HuH-7 (cell line): ENCODE data around the gene FRMD1.
A peak's percentile ranks its signal among the peaks of the same experiment; 100 is the strongest.

ENCODE experiments used
- DNase-seq: peaks from one replicate; pipeline ENCODE4 v3.0.0; 2011; ENCODE audit warnings: low spot score

The FRMD1 gene

DNA sequence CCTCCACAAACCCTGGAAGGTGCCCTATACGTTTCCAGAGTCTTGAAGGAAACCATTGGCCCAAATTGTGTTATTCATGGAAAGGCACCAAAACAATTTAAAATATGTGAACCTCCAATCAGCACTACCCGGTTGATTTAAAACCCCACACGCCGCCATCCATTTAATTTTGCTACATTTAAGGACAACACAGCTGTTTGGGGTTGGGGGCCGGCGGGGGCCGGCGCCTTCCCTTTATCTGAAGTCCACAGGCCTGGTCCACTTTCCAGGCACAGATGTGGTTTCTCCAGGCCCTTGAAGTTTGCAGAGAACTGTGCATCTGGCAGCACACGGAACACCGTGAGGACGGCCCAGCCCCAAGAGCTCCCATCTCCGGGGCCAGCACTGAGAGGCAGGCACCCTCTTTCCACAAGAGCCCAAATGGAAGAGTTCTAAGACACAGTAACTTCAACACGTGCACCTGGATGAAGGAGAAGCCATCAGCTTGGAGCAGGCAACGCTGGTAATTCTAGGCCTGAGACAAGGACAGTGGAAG is 16.8 kb upstream of the FRMD1 start:
- DNase-seq: no peak

DNA sequence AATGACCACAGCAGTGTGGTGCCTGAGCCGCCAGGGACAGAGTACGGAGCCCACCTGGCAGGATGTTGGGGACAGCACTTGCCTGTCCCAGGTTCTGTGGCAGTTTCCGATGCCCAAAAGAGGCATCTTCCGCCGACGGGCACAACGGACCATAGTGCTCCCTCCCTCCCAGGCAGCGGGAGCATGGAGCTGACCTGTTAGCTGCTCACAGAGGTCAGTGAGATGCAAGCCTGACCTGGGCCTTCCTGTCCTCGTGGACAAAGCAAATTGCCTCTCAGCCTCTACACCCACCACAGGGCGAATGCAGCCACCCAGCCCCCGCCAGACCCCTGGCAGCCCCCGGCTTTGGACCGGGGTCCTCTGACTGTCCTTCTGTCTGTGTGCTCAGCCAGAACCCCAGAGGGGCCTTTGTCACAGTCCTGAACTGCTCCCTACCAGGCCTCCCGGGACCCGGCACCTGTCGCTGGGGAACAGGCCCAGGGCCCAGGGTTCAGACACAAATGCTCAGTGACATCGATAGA is 16.2 kb upstream of the FRMD1 start:
- DNase-seq: no peak

DNA sequence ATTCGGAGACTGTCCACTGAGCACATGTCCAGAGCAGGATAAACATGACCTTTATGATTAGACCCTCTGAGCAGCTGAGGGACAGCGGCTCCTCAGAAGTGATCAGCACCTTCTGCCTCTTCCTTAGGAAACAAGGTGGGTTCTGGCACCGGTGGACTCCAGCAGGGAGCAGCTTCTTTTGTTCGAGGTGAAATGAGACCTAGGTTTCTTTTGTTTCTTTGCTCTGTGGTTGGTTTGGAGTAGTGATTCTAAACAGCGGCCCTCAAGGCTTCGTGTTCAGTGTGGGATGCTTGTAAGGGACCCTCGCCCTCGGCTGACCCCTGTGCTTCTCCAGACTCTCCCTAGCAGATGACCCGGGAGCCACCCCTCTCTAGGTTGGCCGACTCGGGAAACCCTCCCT is 14.6 kb upstream of the FRMD1 start:
- no peak for DNase-seq

DNA sequence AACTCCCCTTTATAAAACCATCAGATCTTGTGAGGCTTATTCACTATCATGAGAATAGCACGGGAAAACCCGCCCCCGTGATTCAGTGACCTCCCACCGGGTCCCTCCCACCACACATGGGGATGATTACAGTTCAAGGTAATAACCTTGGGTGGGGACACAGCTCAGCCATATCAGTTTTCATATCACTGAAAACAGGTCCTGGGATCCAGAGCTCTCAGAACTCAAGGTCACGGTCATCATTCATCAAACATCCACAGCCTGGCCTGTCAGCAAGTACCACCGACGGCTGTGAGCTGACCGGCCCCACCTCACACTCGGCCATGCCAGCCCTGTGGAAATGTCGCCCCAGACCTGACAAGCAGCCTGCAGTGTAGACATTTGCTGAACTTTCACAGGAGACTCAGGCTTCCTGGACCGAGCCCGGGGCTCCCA is 14.1 kb upstream of the FRMD1 start:
- DNase-seq: no peak

DNA sequence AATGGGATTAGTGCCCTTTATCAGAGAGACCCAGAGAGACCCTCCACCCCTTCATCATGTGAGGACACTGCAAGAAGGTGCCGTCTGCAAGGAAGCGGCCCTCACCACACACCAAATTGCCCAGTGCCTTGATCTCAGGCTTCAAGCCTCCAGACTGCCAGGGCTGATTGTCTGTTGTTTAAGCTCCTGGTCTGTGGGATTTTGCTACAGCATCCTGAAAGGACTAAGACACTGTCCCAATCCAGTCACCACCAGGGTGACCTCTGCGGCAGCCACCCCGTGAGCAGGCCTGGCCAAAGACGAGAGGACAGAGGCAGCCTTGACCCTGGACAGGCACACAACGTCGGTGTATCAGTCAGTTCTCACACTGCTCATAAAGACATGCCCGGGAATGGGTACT is 13.5 kb upstream of the FRMD1 start:
- DNase-seq: no peak

DNA sequence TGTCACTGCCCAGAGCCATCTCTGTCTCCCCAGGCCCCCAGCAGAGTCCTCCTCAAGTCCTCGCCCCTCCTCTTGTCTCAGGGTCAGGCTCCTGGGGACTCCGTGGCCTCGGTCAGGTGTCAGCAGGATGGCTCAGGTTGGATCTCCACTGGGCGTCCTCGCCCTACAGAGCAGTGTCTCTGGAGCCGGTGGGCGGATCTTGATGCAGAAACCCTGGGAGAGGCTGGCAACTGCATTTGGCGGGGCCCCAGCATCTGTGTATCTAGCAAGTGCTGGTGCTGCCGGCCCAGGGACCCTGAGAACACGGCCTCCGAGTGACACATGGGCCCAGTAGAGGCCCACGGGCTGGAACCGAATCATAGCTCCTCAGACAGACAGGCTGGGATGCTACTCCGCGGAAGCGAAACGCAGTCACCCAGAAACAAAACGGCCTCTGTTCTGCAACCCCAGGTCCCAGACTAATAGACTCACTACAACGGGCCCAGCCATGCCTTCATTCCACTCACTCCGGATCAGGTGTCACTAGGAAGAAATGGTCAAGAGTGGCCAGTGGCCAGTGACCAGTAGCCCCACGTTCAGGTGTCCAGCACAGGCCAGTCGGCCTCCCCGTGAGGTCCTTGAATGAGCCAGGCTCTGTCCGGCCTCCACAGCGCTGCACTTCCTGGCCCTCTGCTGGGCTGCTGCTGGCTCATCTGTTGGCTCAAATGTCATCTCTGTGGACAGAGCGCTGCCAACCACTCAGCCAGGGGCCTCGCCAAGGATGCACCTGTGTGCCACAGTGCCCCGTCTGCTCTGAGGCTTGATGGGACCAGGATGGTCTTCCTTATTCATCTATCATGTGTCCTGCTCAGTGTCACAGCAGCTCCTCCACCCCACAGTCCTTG is 12.6 kb upstream of the FRMD1 start:
- no peak for DNase-seq

DNA sequence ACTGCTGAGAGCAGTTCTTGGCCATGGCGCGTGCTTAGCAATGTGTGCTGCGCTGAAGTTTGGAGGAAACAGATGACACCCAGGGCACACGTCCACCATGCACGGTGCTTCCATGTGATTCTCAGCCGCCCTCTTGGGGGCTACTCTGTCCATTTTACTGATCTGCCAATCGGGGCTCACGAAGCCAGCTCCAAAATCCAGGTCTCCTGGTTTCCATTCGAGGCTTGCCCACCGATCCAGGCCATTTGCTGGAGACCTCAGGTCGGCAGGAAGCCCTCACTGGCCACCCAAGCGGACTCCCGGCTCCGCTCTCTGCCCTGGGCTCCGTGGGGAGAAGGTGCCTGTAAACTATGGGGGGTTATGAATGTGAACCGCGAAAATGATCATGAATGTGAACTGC is 11.7 kb upstream of the FRMD1 start:
- no peak for DNase-seq

DNA sequence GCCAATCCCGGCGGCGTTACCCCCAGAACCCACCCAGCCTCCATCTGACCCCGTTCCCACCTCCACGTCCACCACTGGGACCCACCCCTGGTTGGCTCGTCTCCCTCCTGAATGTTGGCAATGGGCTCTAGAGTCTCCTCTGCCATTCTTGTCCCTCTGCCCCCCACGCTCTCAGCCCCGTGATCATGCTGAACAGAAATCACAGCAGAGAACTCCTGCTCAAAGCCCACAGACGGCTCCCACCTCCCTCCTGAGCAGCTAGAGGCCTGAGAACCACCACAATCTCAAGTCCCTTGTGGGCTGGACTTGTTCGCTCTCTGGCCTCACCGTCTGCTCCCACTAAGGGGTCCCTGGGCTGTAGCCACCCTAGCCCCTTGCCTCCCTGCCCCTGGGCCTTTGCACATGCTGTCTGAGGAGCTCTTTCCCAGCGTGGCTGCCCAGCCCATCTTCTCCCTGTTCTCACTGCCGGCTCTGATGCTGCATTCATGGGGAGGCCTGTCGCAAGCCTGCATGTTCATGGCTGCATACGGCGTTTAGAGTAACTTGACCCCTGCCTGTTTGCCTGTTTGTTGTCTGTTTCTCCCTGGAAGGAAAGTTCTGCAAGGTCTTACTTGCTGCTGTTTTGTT is 11.2 kb upstream of the FRMD1 start:
- no peak for DNase-seq

DNA sequence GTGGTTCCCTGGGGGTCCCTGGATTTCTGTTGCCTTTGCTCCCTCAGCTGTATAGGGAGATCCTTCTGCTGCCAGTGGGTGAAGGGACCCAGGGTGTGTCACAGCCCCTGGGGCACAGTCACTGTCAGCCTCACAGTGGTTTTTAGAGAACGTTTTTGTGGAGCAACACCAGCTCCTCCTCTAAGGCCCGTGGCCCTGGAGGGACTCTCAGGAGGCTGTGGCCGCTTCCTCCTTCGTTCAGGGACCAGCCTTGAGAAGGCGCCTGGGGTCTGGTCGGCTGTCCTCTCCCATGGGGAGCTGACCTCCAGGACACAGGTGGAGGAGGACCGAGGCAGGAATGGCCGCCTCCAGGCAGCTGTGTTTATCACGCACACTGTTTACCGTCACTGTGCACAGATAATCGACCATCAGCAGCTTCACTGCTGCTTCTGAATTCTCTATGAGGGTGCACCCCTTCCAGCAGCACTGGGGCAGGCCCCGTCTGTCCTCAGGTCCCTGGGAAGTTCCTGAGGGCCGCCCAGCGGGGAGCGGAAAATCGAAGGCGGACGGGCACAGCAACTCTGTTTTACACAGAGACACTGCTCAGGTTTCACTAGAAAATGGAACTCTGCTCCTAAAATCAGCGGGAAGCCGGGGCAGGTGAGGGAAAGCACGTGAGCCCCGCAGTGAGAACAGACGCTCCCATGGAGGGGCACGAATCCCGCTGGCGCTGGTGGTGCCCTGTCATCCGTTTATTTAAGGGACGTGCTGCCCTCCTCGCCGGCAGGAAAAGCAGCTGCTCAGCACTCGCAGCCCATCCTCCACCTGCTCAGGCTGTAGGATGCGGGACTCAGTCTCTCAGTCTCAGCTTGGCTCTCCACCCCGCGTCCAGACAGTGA is 10.4 kb upstream of the FRMD1 start:
- DNase-seq: no peak

DNA sequence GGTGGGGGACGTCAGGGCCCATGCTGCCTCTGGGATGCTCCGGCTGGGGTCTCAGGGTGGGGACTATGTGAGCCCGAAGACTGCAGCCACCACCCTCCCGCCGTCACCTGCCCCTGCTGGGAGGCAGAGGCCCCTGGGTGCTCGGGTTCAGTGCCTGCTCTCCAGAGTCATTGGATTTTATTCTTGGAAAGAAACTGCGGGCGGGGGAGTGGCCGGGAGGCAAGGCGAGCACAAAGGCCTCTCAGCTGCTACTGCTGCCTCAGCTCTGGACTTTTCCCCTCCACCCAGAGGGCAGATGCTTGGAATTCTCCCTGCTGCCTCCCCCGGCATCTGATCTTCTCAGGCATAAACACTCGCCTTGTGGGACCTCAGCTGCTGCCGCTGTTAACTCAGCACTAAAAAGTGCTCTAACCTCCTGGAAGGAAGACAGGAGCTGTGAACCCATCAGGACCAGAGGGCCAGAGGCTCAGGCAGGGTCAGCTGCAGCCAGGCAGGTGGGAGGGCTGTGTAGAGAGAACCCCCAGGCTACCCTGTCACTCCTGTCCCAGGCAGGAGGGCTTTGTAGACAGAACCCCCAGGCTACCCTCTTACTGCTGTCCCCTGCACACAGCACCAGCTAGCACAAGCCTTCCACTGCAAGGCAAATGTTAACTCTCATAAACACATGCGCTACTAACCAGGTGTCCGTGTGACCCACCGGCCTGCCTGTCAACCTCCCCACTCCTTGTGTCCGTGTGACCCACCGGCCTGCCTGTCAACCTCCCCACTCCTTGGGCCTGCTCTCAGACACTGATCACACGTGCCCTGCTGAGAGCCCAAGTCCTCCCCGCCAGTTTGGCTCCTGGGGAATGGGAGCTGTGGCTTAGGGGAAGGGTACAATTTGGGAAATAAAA is 9.4 kb upstream of the FRMD1 start:
- DNase-seq: peak; percentile 91

DNA sequence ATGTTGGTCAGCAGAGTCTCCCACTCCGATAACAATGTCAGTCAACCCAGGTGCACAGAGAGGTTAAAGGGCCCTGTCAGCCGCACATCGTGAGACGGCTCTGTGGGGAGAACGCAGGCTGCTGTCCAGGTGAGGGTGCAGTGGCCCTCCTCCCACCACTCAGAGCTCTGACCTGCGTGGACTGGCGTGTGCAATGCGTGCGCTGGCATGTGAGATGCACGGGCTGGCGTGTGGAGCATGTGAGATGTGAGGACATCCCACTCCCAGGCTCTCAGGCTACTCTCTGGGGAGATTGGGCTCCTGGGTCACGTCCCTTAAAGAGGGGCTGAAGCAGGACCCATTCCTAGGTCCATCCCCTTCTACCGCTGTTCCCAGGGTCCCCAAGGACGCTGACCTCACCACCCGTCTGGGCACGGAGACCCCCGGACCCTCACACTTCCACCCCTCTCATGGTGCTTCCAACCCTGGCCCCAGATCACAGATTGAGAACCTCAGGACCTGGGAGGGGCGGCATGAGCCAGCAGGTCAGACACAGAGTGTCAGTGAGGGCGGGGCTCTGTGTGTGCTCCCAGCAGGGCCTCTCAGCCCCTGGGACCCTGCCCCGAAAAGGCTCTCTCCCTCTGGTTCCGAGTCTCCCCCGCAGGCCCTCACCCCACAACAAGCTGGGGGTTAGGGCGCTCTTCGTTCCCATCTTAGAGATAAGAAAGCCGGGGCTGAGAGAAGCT is 8.6 kb upstream of the FRMD1 start:
- DNase-seq: no peak

DNA sequence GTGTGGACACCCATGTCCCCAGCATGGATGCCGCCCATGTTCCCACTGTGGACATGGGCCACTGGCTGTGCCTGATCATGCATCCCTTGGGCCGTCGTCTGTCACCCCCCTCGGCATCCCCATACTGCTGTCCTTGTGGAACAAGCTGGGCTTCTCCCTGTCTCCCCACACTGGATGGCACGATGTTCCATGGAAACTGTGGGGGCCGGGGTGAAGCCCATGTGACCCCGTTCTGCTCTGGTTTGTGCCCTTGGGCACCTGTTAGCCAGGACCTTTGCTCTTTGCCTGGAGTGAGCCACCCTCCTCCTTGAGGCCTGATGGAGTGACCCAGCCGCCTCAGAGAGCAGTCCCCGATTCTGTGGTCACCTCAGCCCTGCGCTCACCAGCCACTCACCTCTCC is 7.6 kb upstream of the FRMD1 start:
- no peak for DNase-seq

DNA sequence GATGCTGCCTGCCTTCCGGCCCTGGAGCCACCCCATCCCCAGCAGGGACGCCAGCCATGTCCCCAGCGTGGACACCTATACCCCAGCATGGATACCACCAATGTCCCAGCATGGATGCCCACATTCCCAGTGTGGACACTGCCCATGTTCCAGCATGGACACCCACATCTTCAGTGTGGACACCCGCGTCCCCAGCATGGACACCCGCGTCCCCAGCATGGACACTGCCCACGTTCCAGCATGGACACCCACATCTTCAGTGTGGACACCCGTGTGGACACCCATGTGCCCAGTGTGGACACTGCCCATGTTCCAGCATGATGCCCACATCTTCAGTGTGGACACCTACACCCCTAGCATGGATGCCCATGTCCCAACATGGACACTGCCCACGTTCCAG is 7.1 kb upstream of the FRMD1 start:
- no peak for DNase-seq

DNA sequence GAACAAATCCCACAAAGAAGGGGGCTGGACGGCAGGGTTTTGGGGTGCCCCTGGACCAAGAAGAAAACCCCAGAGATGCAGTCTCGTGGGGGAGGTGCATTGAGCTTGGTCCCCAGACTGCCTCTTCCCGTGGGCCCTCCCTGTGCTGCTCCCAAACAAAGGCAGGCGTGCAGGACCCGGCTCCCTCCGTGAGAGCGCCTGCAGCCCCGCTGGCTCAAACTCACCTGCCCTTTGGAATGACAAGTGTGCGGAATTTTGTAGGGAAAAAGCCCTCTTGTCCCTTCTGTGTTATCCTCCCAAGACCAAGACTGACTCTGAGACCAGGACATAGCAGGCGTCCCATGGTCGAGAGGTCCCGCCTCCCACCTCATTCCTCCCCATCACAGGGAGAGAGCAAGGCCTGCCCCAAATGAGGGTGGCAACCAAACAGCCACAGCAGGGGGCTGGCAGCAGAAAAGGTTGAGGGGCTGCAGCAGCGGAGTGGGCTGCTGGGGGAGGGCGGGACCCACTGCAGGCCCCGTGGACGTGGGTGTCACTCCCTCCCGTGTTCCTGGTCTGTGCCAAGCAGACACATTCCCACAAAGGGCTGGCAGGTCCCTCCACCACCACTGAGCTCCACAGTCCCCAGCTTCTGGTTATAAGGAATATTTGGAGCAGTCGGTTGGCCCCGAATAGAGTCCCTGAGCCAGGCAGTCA is 5.6 kb upstream of the FRMD1 start:
- DNase-seq: no peak

DNA sequence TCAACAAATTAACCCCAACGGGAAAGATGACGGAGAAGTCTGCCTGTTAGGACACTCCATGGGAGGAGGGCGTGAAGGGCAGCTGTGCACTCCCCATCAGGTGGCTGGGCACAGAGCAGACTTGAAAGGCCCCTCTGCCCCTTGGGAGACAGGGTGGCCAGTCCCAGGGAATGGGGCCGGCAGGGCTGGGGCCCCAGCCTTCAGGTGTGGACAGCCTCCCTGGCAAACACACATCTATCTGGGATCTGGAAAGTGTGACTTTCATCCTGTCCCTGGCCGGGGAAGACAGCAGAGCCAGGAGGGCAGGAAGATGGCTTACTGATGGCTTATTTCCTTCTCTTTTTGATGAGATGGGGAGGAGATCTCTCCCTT is 4.5 kb upstream of the FRMD1 start:
- DNase-seq: no peak

DNA sequence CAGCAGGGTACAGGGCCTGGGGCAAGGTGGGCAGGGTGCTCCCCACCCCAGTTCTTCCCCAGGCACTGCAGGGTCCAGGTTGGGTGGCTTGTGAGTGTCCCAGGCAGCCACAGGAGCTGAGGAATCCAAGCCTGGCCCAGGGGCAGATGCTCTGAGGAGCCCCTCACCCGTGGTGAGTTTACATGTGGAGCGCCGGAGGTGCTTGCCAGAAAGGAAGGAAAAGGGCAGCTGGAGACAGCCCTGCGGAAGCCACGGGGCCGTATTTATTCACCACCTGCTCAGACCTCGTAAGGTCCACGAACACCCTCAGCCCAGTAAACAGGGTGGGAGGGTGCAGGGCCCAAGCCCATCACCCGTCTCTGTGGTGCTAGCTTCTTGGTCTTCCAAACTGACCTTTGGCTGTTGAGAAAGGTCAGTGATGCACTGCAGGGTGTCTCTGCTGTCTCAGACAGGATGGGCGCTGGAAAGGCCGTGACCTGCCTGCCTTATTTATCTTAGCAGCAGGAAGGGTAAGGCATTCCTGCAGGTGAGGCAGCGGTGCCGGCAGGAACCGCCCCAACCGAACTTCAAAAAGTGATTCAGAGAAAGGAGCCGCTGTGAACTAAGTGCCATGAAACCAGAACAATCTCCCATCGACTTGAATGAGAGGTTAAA is 4.0 kb upstream of the FRMD1 start:
- DNase-seq: no peak

DNA sequence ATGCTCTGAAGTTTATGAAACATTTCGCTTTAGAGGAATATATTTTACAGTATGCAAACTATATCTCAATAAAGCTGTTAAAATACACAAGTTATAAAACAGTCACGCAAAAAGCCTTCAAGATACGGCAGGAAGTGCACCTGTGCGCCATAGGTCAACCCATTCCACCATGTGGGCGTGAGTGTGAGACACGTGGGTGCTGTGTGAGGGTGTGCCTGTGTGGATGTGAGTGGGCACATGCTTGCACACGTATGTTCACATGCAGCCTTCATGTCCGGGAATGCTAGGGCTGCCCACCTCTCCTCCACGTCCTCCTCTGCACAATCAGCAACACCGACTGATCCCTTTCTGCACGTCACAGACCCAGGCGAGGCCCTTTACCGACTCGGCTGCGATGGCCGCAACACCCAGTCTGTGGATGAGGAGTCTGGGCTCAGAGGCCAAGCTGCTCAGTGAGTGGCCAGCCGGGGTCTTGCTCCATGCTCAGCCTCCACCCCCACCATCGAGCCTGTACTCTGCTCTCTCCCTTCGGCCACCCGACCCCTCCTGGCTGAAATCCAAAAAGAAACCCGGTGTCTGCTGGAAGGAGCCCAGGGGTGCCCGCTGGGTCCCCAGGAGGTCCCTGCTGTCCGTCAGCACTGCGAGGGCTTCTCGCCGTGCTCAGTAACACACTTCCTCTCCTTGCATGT is 3.0 kb upstream of the FRMD1 start:
- no peak for DNase-seq

DNA sequence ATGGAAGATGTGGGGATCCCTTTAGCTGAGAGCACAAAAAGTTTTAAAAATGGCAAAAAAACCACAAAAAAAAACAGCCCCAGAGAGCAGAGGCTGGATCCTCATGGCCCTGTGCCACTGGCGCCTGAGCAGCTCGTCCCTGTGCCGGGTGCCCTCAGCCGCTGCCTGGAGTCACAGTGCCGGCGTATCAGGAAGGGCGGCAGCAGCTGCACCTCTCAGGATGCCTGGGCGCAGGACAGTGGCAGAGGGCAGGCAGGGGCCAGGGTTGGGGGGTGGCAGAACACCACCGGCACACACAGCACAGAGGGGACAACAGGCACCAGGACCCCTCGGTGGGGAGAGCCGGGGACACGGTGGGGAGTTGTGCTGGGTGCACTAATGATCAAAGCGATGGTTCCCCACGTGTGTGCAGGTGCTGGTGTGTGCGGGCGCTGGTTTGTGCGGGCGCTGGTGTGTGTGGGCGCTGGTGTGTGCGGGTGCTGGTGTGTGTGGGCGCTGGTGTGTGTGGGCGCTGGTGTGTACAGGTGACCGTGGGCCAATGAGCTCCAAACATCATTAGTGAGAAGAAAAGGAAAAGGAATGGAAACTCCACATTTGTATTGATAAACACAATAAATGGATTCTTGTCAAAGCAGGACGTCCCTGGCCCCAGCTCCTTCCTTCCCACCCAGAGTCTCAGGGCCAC is 1.5 kb upstream of the FRMD1 start:
- no peak for DNase-seq
